Endometrium (tissue), 2 donors: Measurements from ENCODE around the gene ALK.

Experiments used
- FAIRE-seq: peaks from 2 replicates; lab custom pipeline; 2012; peaks lifted over from hg19 to GRCh38; lab: Jason Lieb, UNC
- donor health status: control.
- donor health status: control.

Gene ALK

GRCh38 chr2:29317801-29318485, 603.4 kb downstream of the ALK start:
- FAIRE-seq: no peak

GRCh38 chr2:29317077-29317517, 604.3 kb downstream of the ALK start:
- FAIRE-seq: no peak

GRCh38 chr2:29314816-29315571, 606.4 kb downstream of the ALK start:
- FAIRE-seq: no peak

GRCh38 chr2:29311458-29311857, 609.9 kb downstream of the ALK start:
- no peak for FAIRE-seq

GRCh38 chr2:29310650-29311348, 610.6 kb downstream of the ALK start:
- no peak for FAIRE-seq

GRCh38 chr2:29309090-29310029, 612.0 kb downstream of the ALK start:
- FAIRE-seq: no peak

- FAIRE-seq: no peak
Observed at GRCh38 chr2:29308366-29308765, 613.0 kb downstream of the ALK start.

GRCh38 chr2:29307519-29307918, 613.9 kb downstream of the ALK start:
- FAIRE-seq: no peak

- FAIRE-seq: no peak
Observed at GRCh38 chr2:29305762-29306161, 615.6 kb downstream of the ALK start.

- no peak for FAIRE-seq
Observed at GRCh38 chr2:29304399-29305060, 616.9 kb downstream of the ALK start.

GRCh38 chr2:29296585-29296984, 624.8 kb downstream of the ALK start:
- FAIRE-seq: no peak

- FAIRE-seq: no peak
Observed at GRCh38 chr2:29295845-29296244, 625.5 kb downstream of the ALK start.

GRCh38 chr2:29293830-29294438, 627.5 kb downstream of the ALK start:
- FAIRE-seq: no peak

GRCh38 chr2:29290293-29291047, 630.9 kb downstream of the ALK start:
- no peak for FAIRE-seq

- FAIRE-seq: no peak
Observed at GRCh38 chr2:29284671-29285070, 636.7 kb downstream of the ALK start.

GRCh38 chr2:29281916-29282247, 639.5 kb downstream of the ALK start:
- FAIRE-seq: no peak

- no peak for FAIRE-seq
Observed at GRCh38 chr2:29281086-29281915, 640.1 kb downstream of the ALK start.

- no peak for FAIRE-seq
Observed at GRCh38 chr2:29278966-29279365, 642.4 kb downstream of the ALK start.

- no peak for FAIRE-seq
Observed at GRCh38 chr2:29276151-29276550, 645.2 kb downstream of the ALK start.
